GM18868 (cell line): ENCODE results near the gene IL17C.
"Not testable (repeated sequence)": the region's sequence is repeated elsewhere in the genome, so short reads cannot be mapped to it uniquely, and the experiment has no call there.

ENCODE experiments used
- ATAC-seq: cut with Tn5 transposase; IDR thresholded peaks from one replicate; pipeline ENCODE4 v1.9.1; 2021; ENCODE audit warnings: mild to moderate bottlenecking, moderate library complexity; ENCODE audit not compliant: unreplicated experiment

The IL17C gene

DNA sequence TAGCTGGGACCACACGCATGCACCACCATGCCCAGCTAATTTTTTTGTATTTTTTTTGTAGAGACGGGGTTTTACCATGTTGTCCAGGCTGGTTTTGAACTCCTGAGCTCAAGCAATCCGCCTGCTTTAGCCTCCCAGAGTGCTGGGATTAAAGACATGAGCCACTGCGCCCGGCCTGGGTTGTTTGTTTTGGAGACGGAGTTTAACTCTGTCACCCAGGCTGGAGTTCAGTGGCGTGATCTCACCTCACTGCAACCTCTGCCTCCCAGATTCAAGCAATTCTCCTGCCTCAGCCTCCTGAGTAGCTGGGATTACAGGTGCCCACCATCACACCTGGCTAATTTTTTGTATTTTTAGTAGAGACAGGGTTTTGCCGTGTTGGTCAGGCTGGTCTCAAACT, 28.9 kb upstream of the IL17C start:
- ATAC-seq = not testable (repeated sequence)

GRCh38 chr16:88610080-88610479, 28.3 kb upstream of the IL17C start:
- no peak for ATAC-seq

GRCh38 chr16:88610909-88611812, 27.2 kb upstream of the IL17C start:
- no peak for ATAC-seq

GRCh38 chr16:88613293-88613692, 25.1 kb upstream of the IL17C start:
- no peak for ATAC-seq

DNA sequence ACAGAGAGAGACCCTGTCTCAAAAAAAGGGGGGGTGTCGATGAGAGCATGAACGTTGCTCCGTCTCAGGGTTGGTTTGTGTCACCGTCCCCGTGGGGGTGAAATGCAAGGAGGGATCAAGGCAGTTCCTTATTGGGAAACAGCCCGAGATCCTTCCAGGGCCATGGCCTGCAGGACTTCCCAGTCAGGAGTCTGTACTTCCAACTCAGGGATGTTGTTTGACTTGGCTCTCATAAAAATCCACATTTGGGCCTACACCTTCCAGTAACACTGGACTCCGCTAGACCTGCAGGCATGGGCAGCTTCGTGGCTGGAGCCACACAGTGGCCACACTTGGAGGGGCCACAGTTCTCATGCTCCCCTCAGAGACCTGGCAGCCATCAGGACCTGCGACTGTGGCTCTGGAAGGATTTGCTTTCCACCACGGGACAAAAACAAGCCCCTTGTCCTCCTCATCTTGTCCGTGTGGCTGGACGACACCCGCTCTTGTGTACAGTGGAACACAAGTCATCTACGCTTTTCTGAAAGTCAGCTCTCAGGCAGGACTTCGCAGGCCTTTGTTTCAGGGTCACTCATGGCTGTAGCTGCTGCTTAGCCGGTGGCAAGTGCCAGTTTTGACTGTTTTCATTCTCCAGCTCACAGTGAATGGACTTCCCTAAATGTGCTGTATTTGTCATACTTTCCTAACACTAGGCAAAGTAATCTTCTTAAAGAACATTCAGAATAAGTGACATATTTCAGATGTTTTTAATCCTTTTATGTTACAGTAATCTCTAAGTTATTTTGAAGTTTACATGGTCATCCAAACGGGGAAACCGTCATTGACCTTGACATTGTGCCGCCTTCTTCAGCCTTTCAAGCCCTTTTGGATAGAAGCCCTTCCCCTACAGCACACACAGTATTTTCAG, 24.2 kb upstream of the IL17C start:
- no peak for ATAC-seq

DNA sequence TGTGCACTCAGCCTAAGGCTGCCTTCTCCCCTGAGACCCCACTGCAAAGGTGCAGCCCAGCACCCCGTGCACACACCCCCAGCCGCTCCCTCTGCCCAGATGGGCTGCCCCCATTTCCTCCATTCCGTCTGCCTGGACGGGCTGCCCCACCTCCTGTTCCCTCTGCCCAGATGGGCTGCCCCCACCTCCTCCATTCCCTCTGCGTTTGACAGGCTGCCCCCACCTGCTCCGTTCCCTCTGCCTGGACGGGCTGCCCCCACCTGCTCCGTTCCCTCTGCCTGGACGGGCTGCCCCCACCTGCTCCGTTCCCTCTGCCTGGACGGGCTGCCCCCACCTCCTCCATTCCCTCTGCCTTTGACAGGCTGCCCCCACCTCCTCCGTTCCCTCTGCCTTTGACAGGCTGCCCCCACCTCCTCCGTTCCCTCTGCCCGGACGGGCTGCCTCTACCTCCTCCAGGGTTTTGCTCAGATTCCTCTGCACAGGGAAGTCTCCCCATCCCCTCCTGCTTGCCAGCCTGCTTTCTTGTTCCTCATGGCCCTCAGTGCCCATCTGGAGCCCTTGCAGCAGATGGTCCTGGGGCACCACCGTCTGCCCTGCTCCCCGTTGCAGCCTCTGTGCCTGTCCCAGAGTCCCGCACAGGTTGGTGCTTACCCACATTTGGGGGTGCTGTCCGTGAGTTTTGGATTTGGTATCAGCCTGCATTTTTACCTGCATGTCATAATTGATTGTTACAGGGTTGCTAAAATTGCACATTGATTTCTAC, 23.4 kb upstream of the IL17C start:
- no peak for ATAC-seq

DNA sequence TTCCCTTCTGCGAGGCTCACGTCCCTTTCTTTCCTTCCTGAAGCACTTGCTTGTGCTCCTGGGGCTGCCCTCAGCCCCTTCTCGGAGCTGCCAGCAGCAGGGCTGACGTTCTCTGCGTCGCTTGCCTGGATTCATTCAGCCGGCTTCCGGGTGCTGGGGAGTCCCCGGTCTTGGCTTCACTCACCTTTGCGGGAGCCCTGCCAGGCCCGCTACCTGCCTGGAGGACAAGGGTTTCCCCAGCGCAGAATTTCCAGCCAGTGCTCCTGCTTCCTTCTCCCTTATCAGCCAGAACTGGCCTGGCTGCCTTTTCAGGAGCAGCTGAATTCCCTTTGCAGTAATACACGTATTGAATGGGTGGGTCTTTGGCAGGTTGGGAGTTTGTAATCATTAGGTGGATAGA, 22.1 kb upstream of the IL17C start:
- no peak for ATAC-seq

- no peak for ATAC-seq
These were observed 21.6 kb upstream of the IL17C start for GRCh38 chr16:88616736-88617135.

DNA sequence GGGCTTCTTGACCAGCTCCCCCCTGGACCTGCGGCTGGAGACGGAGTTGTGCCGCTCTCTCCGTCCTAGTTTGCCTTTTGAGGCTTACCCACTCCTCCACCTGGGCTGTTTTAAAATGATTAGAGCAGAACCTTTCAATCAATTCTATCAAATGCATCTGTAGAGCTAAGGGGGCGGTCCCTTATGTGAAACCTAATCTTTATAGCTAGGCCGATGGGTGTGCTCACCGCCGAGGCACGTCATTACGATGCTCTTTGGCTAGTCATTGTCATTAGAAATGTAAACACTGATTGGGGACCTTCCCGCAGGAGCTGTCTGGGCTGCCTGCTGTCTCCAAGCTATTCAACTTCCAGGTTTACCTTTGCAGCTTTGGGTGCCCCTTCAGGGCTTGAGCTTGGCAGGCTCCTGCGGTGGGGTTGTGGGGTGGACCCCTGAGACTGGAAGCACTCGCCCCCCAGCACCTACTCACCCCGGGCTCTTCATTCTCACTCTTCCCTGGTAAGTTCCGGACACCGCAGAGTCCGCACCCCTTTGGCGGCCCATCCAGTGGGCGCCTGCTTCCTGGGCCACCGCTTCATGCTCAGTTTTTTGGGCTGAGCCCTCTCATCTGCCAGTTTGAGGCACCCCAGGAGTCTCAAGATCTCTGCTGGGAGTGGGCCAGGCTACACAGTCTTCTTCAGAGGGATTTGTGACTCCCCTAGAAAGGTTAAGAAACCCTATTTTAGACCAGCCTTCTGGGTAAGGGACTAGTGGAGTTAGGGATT, 20.9 kb upstream of the IL17C start:
- no peak for ATAC-seq

GRCh38 chr16:88618182-88618955, 20.0 kb upstream of the IL17C start:
- no peak for ATAC-seq

DNA sequence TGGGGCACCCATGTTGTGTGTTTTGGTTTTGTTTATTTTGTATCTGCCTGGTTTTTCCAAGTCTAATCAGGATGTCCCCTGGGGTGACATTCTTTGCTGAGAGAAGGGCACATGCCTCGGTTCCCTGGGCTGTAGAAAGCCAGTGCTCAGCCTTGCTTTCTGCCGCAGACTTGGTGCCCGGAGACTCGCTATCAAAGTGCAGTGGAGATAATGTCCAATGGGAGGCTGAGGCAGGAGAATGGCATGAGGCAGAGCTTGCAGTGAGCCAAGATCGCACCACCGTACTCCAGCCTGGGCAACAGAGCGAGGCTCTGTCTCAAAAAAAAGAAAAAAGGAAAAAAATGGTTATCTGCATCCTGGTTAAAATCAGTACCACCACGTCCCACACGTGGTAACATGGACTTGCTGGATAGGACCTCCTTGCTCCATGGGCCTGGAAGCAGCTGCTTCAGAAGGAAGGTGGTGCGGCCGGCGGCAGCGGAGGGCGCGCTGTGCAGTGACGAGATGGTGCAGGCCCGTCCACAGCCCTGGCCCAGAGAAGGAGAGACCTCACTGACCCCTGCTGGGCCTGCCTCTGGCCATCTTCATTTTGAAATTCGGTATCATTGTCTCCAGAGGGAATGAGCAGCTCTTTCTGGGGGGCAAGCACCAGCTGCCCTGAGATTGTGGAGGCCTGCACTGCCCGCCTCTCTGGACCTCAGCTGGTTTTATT, 19.3 kb upstream of the IL17C start:
- no peak for ATAC-seq

DNA sequence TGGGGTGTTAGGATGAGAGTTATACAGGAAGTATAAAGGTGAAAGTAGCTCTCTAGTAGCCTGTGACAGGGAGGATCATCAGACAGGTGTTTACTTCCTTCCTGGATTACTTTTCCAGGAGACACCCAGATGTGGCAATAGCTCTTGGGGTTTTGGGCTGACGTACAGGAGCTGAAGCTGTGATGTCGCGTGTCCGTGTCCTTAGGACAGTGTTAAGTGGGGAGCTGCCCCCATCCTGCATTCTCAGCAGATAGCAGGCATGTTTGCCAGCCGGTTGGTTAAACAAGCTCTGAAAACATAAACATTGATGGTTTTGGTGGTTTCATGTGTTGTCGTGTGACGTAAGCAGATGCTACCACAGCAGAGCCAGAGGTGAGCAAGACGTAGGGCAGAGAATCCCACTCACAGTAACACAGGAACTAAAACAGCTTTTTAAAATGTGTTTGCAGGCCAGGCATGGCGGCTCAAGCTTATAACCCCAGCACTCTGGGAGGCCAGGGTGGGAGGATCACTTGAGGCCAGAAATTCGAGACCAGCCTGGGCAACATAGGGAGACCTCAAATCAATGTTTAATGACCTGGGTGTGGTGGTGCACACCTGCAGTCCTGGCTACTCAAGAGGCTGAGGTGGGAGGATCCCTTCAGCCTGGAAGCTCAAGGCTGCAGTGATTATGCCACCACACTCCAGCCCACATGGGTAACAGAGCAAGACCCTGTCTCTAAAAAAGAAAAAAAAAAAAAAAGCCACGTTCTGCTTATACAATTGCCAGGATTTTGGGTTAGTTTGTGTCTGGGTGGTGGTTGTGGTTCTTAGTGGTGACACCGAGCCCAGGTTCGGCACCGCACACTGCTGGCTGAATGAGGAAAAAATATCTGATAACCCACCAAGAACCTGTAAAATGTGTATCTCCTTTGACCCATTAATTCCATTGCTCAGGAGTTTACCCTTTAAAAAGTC, 18.2 kb upstream of the IL17C start:
- no peak for ATAC-seq

GRCh38 chr16:88622125-88622524, 16.2 kb upstream of the IL17C start:
- no peak for ATAC-seq

- ATAC-seq = no peak
These were observed 15.5 kb upstream of the IL17C start for GRCh38 chr16:88622866-88623265.

DNA sequence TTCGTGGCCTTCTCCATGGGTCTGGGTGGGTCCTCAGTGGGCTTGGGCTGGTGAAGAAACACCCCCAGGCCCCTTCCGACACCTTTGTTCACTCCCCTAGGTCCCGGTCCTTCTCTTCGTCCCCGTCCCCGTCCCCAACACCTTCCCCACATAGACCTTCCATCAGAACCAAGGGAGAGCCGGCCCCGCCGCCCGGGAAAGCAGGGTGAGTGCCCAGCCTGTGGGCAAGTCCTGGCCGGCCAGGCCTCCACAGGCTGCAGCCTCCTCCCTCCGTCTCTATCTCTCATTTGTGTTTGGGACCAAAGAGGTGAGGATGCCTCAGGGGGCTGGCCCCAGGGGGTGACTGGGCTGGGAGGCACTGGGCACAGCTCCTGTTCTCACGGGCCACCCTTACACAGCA, 14.5 kb upstream of the IL17C start:
- ATAC-seq = no peak

GRCh38 chr16:88624481-88624880, 13.9 kb upstream of the IL17C start:
- no peak for ATAC-seq

GRCh38 chr16:88624977-88625576, 13.3 kb upstream of the IL17C start:
- ATAC-seq = no peak
